Neural cell (in vitro differentiated cells): Measurements from ENCODE around the gene VPS8. TPM values are rescaled to one million over a fixed set of nuclear protein-coding genes. Genes with fewer than 3 reads are reported as not detected.

Experiments used
- H2AFZ ChIP-seq: fragments of 200-600, 300-800 bp; sonication (generic), shearing (Covaris generic); 2 replicates; pipeline ENCODE4 v1.6.0; 2014; ENCODE audit warnings: low read depth, mild to moderate bottlenecking, antibody characterized with exemption, low read length, moderate library complexity
- H3F3A ChIP-seq: fragments of 200-600 bp; shearing (Covaris generic); 2 replicates; pipeline ENCODE4 v1.6.1; 2016; ENCODE audit warnings: mild to moderate bottlenecking, moderate library complexity, mixed read lengths, antibody characterized with exemption, low read length; ENCODE audit not compliant: insufficient read depth, poor library complexity, severe bottlenecking
- H3K27ac ChIP-seq: fragments of 200-600, 300-800 bp; sonication (generic), shearing (Covaris generic); 2 replicates; pipeline ENCODE4 v1.5.1; 2014; ENCODE audit warnings: mild to moderate bottlenecking, low read length, moderate library complexity
- H3K27me3 ChIP-seq: fragments of 300-800, 200-600 bp; sonication (generic), shearing (Covaris generic); 2 replicates; pipeline ENCODE4 v1.6.0; 2014; ENCODE audit warnings: mild to moderate bottlenecking, low read depth, low read length, moderate library complexity; ENCODE audit not compliant: insufficient read depth
- H3K36me3 ChIP-seq: fragments of 300-800, 200-600 bp; sonication (generic), shearing (Covaris generic); 2 replicates; pipeline ENCODE4 v1.5.1; 2014; ENCODE audit warnings: mild to moderate bottlenecking, antibody characterized with exemption, low read length, moderate library complexity; ENCODE audit not compliant: insufficient read depth
- H3K4me2 ChIP-seq: fragments of 300-800, 200-600 bp; sonication (generic), shearing (Covaris generic); 2 replicates; pipeline ENCODE4 v1.6.0; 2014; ENCODE audit warnings: mild to moderate bottlenecking, low read length
- H3K4me3 ChIP-seq: fragments of 300-800, 200-600 bp; sonication (generic), shearing (Covaris generic); 2 replicates; pipeline ENCODE4 v1.5.1; 2014; ENCODE audit warnings: mild to moderate bottlenecking, low read length, moderate library complexity
- H3K79me2 ChIP-seq: fragments of 200-600 bp; shearing (Covaris generic); replicated peaks from 2 replicates; pipeline ENCODE4 v1.6.0; 2014; ENCODE audit warnings: mild to moderate bottlenecking, low read length, moderate library complexity; ENCODE audit not compliant: insufficient read depth
- H3K9ac ChIP-seq: fragments of 300-800, 200-600 bp; sonication (generic), shearing (Covaris generic); 2 replicates; pipeline ENCODE4 v1.6.1; 2016; ENCODE audit warnings: mild to moderate bottlenecking, low read length, mixed read lengths
- H3K9me2 ChIP-seq: fragments of 200-600 bp; shearing (Covaris generic); 2 replicates; pipeline ENCODE4 v1.6.1; 2016; ENCODE audit warnings: mild to moderate bottlenecking, low read length, mixed read lengths; ENCODE audit not compliant: insufficient read depth
- H3K9me3 ChIP-seq: fragments of 200-600, 300-800 bp; sonication (generic), shearing (Covaris generic); 2 replicates; pipeline ENCODE4 v1.6.1; 2016; ENCODE audit warnings: mild to moderate bottlenecking, mixed run types, low read length, moderate library complexity, mixed read lengths
- H4K20me1 ChIP-seq: fragments of 200-600 bp; shearing (Covaris generic); 2 replicates; pipeline ENCODE4 v1.6.1; 2016; ENCODE audit warnings: mild to moderate bottlenecking, mixed run types; ENCODE audit not compliant: insufficient read depth
- EP300 ChIP-seq: fragments of 450-650 bp; conservative IDR thresholded peaks from 2 replicates; pipeline ENCODE4 v1.6.1; 2014; ENCODE audit warnings: antibody characterized with exemption, mild to moderate bottlenecking, moderate library complexity; ENCODE audit not compliant: poor library complexity, severe bottlenecking
- EZH2 ChIP-seq: fragments of 200-600, 300-800 bp; shearing (Covaris generic), sonication (generic); IDR thresholded peaks from 2 replicates; pipeline ENCODE4 v1.6.1; 2014; ENCODE audit warnings: antibody characterized with exemption, low read length, borderline replicate concordance, mild to moderate bottlenecking; ENCODE audit not compliant: insufficient read depth, poor library complexity, severe bottlenecking
- MXI1 ChIP-seq: fragments of 450-650 bp; conservative IDR thresholded peaks from 2 replicates; pipeline ENCODE4 v1.6.1; 2014; ENCODE audit warnings: antibody characterized with exemption, mild to moderate bottlenecking; ENCODE audit not compliant: poor library complexity, severe bottlenecking
- POLR2AphosphoS5 ChIP-seq: IDR thresholded peaks from 2 replicates; pipeline ENCODE4 v1.6.1; 2012
- RAD21 ChIP-seq: fragments of 450-650 bp; conservative IDR thresholded peaks from 2 replicates; pipeline ENCODE4 v1.6.1; 2014; ENCODE audit warnings: antibody characterized with exemption, mild to moderate bottlenecking, moderate library complexity
- SMC3 ChIP-seq: fragments of 450-650 bp; conservative IDR thresholded peaks from 2 replicates; pipeline ENCODE4 v1.6.1; 2014; ENCODE audit warnings: antibody characterized with exemption, mild to moderate bottlenecking, moderate library complexity; ENCODE audit not compliant: poor library complexity
- TAF1 ChIP-seq: IDR thresholded peaks from 2 replicates; pipeline ENCODE4 v1.6.1; 2012; ENCODE audit warnings: low read depth
- polyA plus RNA-seq: library from polyadenylated mRNA; depleted of rRNA; stranded (reverse); fragments of >200 nt; gene quantifications from 2 replicates; pipeline ENCODE4 v1.2.3, GENCODE V29; 2014
- TF ChIP-seq, protein P1 (sequence below): IDR thresholded peaks from 2 replicates; pipeline ENCODE4 v1.6.1; 2012; ENCODE audit warnings: borderline replicate concordance
- TF ChIP-seq, protein P2 (sequence below): fragments of 450-650 bp; IDR thresholded peaks from 2 replicates; pipeline ENCODE4 v1.5.1; 2014; ENCODE audit warnings: antibody characterized with exemption, mild to moderate bottlenecking, moderate library complexity; ENCODE audit not compliant: poor library complexity, severe bottlenecking

Gene VPS8
- polyA plus RNA-seq, 1 donor from 2014 or later = 146 TPM

DNA sequence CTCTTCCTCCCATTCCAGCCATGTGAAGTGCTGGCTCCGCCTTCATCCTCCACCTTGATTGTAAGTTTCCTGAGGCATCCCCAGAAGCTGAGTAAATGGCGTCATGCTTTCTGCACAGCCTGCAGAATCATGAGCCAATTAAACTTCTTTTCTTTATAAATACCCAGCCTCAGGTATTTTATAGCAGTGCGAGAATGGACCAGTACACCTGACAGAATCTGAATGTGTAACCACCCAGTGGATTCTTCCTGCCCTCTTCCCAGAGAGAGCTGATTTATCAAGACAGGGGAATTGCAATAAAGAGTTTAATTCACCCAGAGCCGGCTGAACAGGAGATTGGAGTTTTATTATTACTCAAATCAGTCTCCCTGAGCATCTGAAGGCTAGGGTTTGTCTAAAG, 254.3 kb downstream of the VPS8 start:
- Histone ChIP-seq H3K9ac (no peak overlapping the region), H3K27ac (no peak overlapping the region), H3K4me2 (no peak overlapping the region), H3K27me3 (no peaks in the 10 kb centered on the region), H3K9me2 (no peaks in the 10 kb centered on the region), H3K79me2 (no peaks in the 10 kb centered on the region), H3F3A (no peaks in the 10 kb centered on the region), H2AFZ (no peak overlapping the region), H4K20me1 (no peaks in the 10 kb centered on the region), H3K9me3 (no peaks in the 10 kb centered on the region), H3K36me3 (no peaks in the 10 kb centered on the region), H3K4me3 (no peak overlapping the region)
- TF ChIP-seq EZH2 (no peak), SMC3 (no peak), MXI1 (no peak), EP300 (no peak), TAF1 (no peak)
- TF ChIP-seq, protein P1, sequence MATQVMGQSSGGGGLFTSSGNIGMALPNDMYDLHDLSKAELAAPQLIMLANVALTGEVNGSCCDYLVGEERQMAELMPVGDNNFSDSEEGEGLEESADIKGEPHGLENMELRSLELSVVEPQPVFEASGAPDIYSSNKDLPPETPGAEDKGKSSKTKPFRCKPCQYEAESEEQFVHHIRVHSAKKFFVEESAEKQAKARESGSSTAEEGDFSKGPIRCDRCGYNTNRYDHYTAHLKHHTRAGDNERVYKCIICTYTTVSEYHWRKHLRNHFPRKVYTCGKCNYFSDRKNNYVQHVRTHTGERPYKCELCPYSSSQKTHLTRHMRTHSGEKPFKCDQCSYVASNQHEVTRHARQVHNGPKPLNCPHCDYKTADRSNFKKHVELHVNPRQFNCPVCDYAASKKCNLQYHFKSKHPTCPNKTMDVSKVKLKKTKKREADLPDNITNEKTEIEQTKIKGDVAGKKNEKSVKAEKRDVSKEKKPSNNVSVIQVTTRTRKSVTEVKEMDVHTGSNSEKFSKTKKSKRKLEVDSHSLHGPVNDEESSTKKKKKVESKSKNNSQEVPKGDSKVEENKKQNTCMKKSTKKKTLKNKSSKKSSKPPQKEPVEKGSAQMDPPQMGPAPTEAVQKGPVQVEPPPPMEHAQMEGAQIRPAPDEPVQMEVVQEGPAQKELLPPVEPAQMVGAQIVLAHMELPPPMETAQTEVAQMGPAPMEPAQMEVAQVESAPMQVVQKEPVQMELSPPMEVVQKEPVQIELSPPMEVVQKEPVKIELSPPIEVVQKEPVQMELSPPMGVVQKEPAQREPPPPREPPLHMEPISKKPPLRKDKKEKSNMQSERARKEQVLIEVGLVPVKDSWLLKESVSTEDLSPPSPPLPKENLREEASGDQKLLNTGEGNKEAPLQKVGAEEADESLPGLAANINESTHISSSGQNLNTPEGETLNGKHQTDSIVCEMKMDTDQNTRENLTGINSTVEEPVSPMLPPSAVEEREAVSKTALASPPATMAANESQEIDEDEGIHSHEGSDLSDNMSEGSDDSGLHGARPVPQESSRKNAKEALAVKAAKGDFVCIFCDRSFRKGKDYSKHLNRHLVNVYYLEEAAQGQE = no peak
- TF ChIP-seq, protein P2, sequence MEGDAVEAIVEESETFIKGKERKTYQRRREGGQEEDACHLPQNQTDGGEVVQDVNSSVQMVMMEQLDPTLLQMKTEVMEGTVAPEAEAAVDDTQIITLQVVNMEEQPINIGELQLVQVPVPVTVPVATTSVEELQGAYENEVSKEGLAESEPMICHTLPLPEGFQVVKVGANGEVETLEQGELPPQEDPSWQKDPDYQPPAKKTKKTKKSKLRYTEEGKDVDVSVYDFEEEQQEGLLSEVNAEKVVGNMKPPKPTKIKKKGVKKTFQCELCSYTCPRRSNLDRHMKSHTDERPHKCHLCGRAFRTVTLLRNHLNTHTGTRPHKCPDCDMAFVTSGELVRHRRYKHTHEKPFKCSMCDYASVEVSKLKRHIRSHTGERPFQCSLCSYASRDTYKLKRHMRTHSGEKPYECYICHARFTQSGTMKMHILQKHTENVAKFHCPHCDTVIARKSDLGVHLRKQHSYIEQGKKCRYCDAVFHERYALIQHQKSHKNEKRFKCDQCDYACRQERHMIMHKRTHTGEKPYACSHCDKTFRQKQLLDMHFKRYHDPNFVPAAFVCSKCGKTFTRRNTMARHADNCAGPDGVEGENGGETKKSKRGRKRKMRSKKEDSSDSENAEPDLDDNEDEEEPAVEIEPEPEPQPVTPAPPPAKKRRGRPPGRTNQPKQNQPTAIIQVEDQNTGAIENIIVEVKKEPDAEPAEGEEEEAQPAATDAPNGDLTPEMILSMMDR = no peak

DNA sequence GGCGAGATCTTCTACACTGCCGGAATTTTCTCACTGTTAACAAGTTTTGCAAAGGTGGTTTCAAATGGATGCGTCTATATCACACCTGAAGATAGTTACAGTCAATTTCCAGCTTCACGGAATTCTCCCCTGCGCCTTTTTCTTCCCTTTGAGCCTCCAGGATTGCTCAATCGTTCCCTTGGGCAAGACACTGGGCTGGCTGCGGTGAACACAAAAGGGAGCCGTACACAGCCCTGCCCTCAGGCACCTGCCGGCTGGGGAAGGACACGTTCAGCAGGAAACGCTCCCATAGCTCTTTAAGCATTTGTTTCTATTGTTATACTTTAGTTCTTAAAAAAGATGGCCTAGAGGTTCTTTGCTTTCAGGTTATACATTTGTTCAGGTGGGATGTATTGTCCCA, 255.2 kb downstream of the VPS8 start:
- Histone ChIP-seq H3K79me2 (no peaks in the 10 kb centered on the region), H4K20me1 (no peaks in the 10 kb centered on the region), H3K9me3 (no peaks in the 10 kb centered on the region), H3K27me3 (no peaks in the 10 kb centered on the region), H2AFZ (no peak overlapping the region), H3K27ac (no peak overlapping the region), H3K4me2 (no peak overlapping the region), H3K36me3 (no peaks in the 10 kb centered on the region), H3K9me2 (no peaks in the 10 kb centered on the region), H3K4me3 (no peak overlapping the region), H3F3A (no peaks in the 10 kb centered on the region), H3K9ac (no peak overlapping the region)
- TF ChIP-seq, protein P1 = no peak
- TF ChIP-seq EZH2 = no peak
- TF ChIP-seq POLR2AphosphoS5 = no peak
- TF ChIP-seq MXI1 = no peak
- TF ChIP-seq RAD21 = no peak
- no peak for TF ChIP-seq EP300
